ENCODE measurements around the gene KCNK3. TPM values are rescaled to one million over a fixed set of nuclear protein-coding genes. Genes with fewer than 3 reads are reported as not detected.

KCNK3 gene
- total and polyA plus RNA-seq, 2 of the 13 experiments (the other 11 are each of a cell fraction or from before 2014, with no cell fraction given) = not detected

DNA sequence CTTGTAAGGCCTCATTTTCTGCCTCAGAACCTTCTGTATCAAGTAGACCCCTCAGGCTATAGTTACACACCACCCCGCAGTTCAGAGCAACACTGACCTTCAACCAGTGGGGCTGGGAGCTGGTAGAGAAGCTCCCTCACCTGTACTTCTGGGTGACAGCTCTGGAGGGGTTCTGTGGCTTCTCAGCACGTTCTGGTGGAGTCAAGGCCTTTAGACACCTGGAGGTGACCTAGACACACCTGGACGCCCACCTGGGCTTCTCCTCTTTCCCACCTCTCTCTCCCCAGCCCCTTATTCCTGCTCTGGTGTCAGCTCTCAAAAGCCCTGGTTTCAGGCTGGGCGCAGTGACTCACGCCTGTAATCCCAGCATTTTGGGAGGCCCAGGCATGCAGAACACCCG, 44.0 kb upstream of the KCNK3 start (continued):
- TF ChIP-seq, protein P1, sequence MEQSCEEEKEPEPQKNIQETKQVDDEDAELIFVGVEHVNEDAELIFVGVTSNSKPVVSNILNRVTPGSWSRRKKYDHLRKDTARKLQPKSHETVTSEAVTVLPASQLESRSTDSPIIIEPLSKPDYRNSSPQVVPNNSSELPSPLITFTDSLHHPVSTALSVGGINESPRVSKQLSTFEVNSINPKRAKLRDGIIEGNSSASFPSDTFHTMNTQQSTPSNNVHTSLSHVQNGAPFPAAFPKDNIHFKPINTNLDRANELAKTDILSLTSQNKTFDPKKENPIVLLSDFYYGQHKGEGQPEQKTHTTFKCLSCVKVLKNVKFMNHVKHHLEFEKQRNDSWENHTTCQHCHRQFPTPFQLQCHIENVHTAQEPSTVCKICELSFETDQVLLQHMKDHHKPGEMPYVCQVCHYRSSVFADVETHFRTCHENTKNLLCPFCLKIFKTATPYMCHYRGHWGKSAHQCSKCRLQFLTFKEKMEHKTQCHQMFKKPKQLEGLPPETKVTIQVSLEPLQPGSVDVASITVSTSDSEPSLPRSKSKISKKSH (CRISPR knock-in tag; IDR thresholded peaks at IDR 0.05; ENCODE audit: borderline replicate concordance) = no peak
- TF ChIP-seq ZNF567 (CRISPR knock-in tag; IDR thresholded peaks at IDR 0.05; ENCODE audit: borderline replicate concordance) = no peak
- no peak for TF ChIP-seq ZNF766 (CRISPR knock-in tag; IDR thresholded peaks at IDR 0.05; ENCODE audit: borderline replicate concordance)
- no peak for TF ChIP-seq HDAC2 (CRISPR knock-in tag; IDR thresholded peaks at IDR 0.05)
- TF ChIP-seq, protein P2, sequence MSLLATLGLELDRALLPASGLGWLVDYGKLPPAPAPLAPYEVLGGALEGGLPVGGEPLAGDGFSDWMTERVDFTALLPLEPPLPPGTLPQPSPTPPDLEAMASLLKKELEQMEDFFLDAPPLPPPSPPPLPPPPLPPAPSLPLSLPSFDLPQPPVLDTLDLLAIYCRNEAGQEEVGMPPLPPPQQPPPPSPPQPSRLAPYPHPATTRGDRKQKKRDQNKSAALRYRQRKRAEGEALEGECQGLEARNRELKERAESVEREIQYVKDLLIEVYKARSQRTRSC (CRISPR knock-in tag; IDR thresholded peaks at IDR 0.05; ENCODE audit: low read depth) = no peak
- TF ChIP-seq, protein P3, sequence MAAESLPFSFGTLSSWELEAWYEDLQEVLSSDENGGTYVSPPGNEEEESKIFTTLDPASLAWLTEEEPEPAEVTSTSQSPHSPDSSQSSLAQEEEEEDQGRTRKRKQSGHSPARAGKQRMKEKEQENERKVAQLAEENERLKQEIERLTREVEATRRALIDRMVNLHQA (CRISPR knock-in tag; IDR thresholded peaks at IDR 0.05) = no peak
- TF ChIP-seq ZBTB21 (CRISPR knock-in tag; IDR thresholded peaks at IDR 0.05) = no peak
- no peak for TF ChIP-seq ZNF589 (CRISPR knock-in tag; conservative IDR thresholded peaks at IDR 0.05)

DNA sequence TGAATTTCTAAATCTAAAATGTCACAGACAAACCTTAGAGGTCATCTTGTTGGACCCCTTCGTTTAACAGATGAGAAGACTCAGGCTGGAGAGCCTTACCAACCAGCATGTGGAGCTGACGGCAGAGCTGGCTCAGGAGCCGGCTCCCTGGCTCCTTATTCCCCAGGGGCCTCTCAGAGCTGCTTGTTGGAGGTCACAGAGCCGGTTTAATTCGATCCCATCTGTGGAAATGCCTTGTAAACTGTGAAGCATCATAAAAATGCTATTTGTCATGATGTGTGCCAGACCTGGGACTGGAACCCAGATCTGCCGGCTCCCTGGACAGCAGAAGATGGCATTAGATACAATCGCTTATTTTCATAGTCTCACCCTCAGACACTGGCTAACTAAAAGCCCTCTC, 43.2 kb upstream of the KCNK3 start:
- Histone ChIP-seq H3K79me2 (ENCODE audit: insufficient read depth, low read length) (no peaks in the 10 kb centered on the region), H3K4me3 (replicated peaks in 1 of 3; ENCODE audit: insufficient read depth in 1 of 3, low read depth in 2 of 3, low read length in 3 of 3) (no peak overlapping the region), H3K9me3 (ENCODE audit: low read length) (no peaks in the 10 kb centered on the region), H3K9ac (ENCODE audit: insufficient read depth, low read depth, low read length) (no peak overlapping the region), H3K4me2 (ENCODE audit: low read depth, low read length) (no peak overlapping the region), H3K4me1 (ENCODE audit: insufficient read depth, low read length) (no peaks in the 10 kb centered on the region), H3K36me3 (replicated peaks in 1 of 2; ENCODE audit: control insufficient read depth in 1 of 2, insufficient read depth in 2 of 2, low read length in 2 of 2) (no peaks in the 10 kb centered on the region), H3K27me3 (ENCODE audit: control insufficient read depth in 1 of 2, insufficient read depth in 2 of 2, low read length in 2 of 2) (peaks cover 11 to 86% of the 10 kb centered on the region in 2 experiments), H3K27ac (ENCODE audit: extremely low read length, insufficient read depth, low read length) (no peak overlapping the region), H4K20me1 (ENCODE audit: insufficient read depth, low read length) (no peaks in the 10 kb centered on the region), H2AFZ (ENCODE audit: low read length) (no peak overlapping the region)
- ATAC-seq (no peak), DNase-seq (ENCODE audit: low spot score) (no peak), FAIRE-seq (no peak)
- ChIA-PET POLR2A (no interaction called here), CTCF (ENCODE audit: low intra/inter-chr PET ratio, low total read pairs) (no interaction called here)
- 5% methylated on average over 7 of the region's 7 CpGs for WGBS (ENCODE audit: low lambda C conversion rate)
- BruUV-seq (replicated peaks) = no TSS peak
- in situ Hi-C loops (cut with HindIII; ENCODE audit: extremely low pct_ligation_motif_present, low pct_unique_long_range_greater_than_20kb) = no loop called here
- intact Hi-C loops (cut with micrococcal nuclease; ENCODE audit: unreplicated experiment) = no loop called here
- TF ChIP-seq DMAP1 (CRISPR knock-in tag; IDR thresholded peaks at IDR 0.05) (no peak), NFKB2 (CRISPR knock-in tag; IDR thresholded peaks at IDR 0.05; ENCODE audit: borderline replicate concordance) (no peak), ARHGAP35 (CRISPR knock-in tag; IDR thresholded peaks at IDR 0.05; ENCODE audit: borderline replicate concordance) (no peak), TBX3 (IDR thresholded peaks at IDR 0.05; ENCODE audit: borderline replicate concordance) (no peak), U2AF1 (optimal IDR thresholded peaks at IDR 0.05; ENCODE audit: low read depth, low read length) (no peak)
- TF ChIP-seq, protein P4, sequence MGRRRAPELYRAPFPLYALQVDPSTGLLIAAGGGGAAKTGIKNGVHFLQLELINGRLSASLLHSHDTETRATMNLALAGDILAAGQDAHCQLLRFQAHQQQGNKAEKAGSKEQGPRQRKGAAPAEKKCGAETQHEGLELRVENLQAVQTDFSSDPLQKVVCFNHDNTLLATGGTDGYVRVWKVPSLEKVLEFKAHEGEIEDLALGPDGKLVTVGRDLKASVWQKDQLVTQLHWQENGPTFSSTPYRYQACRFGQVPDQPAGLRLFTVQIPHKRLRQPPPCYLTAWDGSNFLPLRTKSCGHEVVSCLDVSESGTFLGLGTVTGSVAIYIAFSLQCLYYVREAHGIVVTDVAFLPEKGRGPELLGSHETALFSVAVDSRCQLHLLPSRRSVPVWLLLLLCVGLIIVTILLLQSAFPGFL (CRISPR knock-in tag; IDR thresholded peaks at IDR 0.05) = no peak
- TF ChIP-seq, protein P5, sequence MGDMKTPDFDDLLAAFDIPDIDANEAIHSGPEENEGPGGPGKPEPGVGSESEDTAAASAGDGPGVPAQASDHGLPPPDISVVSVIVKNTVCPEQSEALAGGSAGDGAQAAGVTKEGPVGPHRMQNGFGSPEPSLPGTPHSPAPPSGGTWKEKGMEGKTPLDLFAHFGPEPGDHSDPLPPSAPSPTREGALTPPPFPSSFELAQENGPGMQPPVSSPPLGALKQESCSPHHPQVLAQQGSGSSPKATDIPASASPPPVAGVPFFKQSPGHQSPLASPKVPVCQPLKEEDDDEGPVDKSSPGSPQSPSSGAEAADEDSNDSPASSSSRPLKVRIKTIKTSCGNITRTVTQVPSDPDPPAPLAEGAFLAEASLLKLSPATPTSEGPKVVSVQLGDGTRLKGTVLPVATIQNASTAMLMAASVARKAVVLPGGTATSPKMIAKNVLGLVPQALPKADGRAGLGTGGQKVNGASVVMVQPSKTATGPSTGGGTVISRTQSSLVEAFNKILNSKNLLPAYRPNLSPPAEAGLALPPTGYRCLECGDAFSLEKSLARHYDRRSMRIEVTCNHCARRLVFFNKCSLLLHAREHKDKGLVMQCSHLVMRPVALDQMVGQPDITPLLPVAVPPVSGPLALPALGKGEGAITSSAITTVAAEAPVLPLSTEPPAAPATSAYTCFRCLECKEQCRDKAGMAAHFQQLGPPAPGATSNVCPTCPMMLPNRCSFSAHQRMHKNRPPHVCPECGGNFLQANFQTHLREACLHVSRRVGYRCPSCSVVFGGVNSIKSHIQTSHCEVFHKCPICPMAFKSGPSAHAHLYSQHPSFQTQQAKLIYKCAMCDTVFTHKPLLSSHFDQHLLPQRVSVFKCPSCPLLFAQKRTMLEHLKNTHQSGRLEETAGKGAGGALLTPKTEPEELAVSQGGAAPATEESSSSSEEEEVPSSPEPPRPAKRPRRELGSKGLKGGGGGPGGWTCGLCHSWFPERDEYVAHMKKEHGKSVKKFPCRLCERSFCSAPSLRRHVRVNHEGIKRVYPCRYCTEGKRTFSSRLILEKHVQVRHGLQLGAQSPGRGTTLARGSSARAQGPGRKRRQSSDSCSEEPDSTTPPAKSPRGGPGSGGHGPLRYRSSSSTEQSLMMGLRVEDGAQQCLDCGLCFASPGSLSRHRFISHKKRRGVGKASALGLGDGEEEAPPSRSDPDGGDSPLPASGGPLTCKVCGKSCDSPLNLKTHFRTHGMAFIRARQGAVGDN (CRISPR knock-in tag; IDR thresholded peaks at IDR 0.05) = no peak

Measured in HepG2 (cell line).